BJ (cell line): ENCODE results near the gene MYL7. TPM values are rescaled to one million over a fixed set of nuclear protein-coding genes. Genes with fewer than 3 reads are reported as not detected.

Source experiments
- CTCF ChIA-PET: fragments of 350-600 bp; formaldehyde crosslinking; extraction: SDS; loops from one replicate; lab custom pipeline; 2021; ENCODE audit warnings: antibody characterized with exemption, inconsistent platforms; lab: Yijun Ruan, JAX
- POLR2A ChIA-PET: fragments of 300-600 bp; sonication (Branson Sonifier 250); formaldehyde crosslinking; extraction: SDS; loops from one replicate; lab custom pipeline; 2021; ENCODE audit warnings: antibody characterized with exemption; lab: Charles Lee
- DNase-seq: peaks from one replicate; pipeline ENCODE4 v3.0.0-alpha.2; 2011; ENCODE audit warnings: low read depth
- H3K27me3 ChIP-seq: 2 replicates; pipeline ENCODE4 v1.6.0; 2011; ENCODE audit warnings: low read length; ENCODE audit not compliant: control insufficient read depth, insufficient read depth
- H3K36me3 ChIP-seq: 2 replicates; pipeline ENCODE4 v1.5.1; 2011; ENCODE audit warnings: low read length; ENCODE audit not compliant: control insufficient read depth, insufficient read depth
- H3K4me3 ChIP-seq: 2 replicates; pipeline ENCODE4 v1.5.1; 2011; ENCODE audit warnings: low read depth, mild to moderate bottlenecking, control low read depth, low read length
- CTCF ChIP-seq: IDR thresholded peaks from 2 replicates; pipeline ENCODE4 v1.5.1; 2011; ENCODE audit warnings: low read depth, mild to moderate bottlenecking, control low read depth, inconsistent platforms, low read length, moderate library complexity; ENCODE audit not compliant: insufficient read depth
- polyA plus RNA-seq: library from polyadenylated mRNA; depleted of rRNA; stranded (reverse); fragments of >200 nt; gene quantifications from 2 replicates; pipeline ENCODE4 v1.2.3, GENCODE V29; 2011

Gene MYL7
- polyA plus RNA-seq, 1 experiment: 0.26 TPM

GRCh38 chr7:44158096-44158872, 17.2 kb upstream of the MYL7 start:
- H3K27me3 ChIP-seq: no peaks in the 10 kb centered on the region
- no peak for DNase-seq
- H3K36me3 ChIP-seq: no peaks in the 10 kb centered on the region
- TF ChIP-seq CTCF: no peak
- ChIA-PET CTCF (interaction anchor here (1.8 kb wide), 1 partner anchor 43 kb away, joined by 5 read pairs; the partner anchor contains the start of gene YKT6), POLR2A (no interaction called here)
- no peak overlapping the region for H3K4me3 ChIP-seq

DNA sequence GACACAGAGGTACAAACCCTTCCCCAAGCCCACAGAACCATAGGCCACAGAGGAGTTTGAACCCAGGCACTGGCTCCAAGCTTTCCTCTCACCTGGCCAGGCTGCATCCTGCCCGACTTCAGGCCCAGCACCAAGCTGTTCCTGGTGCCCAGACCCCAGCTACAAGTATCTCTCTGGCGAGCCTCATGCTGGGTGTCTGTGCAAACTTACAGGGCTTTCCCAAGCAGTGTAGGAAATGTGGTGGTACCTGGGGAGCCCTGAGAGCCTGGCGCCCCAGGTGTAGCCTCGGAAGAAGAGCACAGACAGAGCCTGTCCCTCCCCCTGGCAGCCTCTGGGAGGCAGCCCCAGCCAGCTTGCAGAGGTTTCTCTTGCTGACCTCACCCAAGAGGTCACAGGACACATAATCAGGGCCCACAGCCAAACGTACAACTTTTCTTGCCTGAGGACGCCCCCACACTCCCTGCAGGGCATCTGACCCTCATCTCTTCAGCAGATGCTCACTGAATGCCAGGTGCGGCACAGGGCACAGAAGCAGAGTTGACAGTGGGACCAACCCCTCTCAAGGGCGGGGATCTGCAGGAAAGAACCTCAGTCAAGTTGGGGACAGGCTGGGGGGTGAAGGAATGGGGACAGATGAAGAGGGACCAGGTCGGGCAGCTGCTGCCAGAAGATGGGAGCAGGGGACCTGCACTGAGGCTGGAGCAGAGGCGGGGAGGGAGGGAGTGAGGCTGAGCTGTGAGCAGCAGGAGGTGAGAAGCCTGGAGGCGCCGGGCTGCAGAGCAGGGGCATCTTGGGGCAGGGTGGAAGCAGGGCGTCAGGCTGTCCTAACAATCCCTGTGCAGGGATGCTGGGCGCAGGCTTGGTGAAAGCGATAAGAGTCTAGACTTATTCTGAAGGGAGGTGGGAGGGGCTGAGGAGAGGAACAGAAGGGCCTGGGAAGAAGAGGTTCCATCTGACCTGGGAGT, 16.3 kb upstream of the MYL7 start:
- H3K36me3 ChIP-seq: no peaks in the 10 kb centered on the region
- no peak overlapping the region for H3K4me3 ChIP-seq
- DNase-seq: no peak
- no peak for TF ChIP-seq CTCF
- H3K27me3 ChIP-seq: no peaks in the 10 kb centered on the region
- ChIA-PET POLR2A (no interaction called here), CTCF (interaction anchor here (1.8 kb wide), 1 partner anchor 44 kb away, joined by 5 read pairs; the partner anchor contains the start of gene YKT6)

- POLR2A ChIA-PET: no interaction called here
- no peak overlapping the region for H3K4me3 ChIP-seq
- CTCF ChIA-PET: interaction anchor here (1.8 kb wide), 1 partner anchor 45 kb away, joined by 5 read pairs; the partner anchor contains the start of gene YKT6
- DNase-seq: no peak
- TF ChIP-seq CTCF: no peak
- no peaks in the 10 kb centered on the region for H3K27me3 ChIP-seq
- H3K36me3 ChIP-seq: no peaks in the 10 kb centered on the region
Measured at GRCh38 chr7:44156453-44157010, 15.4 kb upstream of the MYL7 start.

GRCh38 chr7:44155191-44156185, 14.4 kb upstream of the MYL7 start:
- Histone ChIP-seq H3K36me3 (no peaks in the 10 kb centered on the region), H3K4me3 (no peak overlapping the region), H3K27me3 (no peaks in the 10 kb centered on the region)
- TF ChIP-seq CTCF: no peak
- DNase-seq: no peak
- CTCF ChIA-PET: interaction anchor here (1.0 kb wide), 1 partner anchor 40 kb away, joined by 3 read pairs; no protein-coding TSS in a partner anchor
- POLR2A ChIA-PET: no interaction called here
